Activated CD4-positive, alpha-beta T cell treated with anti-CD3 and anti-CD28 coated beads for 36 hours (primary cell): ENCODE measurements around the gene RFFL. TPM values are rescaled to one million over a fixed set of nuclear protein-coding genes. Genes with fewer than 3 reads are reported as not detected.

ENCODE experiments used
- total RNA-seq, 2 experiments: library from RNA; stranded (reverse); gene quantifications; one replicate each; pipeline ENCODE4 v1.2.3, GENCODE V29; 2021

RFFL gene
- total RNA-seq, 2 experiments from 2014 or later: 19.2 to 22.9 TPM

Other genes with a start within 250 kb of the RFFL start
- gene CCT6B, start 102.2 kb downstream of the RFFL start, total RNA-seq: 1 to 10 TPM in 1 of 2 experiments, under 1 TPM in 1; 0.95 to 1.6 TPM
- 10 to 100 TPM; 20.0 TPM for gene ZNF830, start 102.2 kb downstream of the RFFL start, total RNA-seq
- gene LIG3, start 83.2 kb downstream of the RFFL start, total RNA-seq: 10 to 100 TPM; 42.3 to 56.8 TPM
- 10 to 100 TPM; 19.9 to 31.8 TPM for gene RAD51D, start 56.2 kb upstream of the RFFL start, total RNA-seq
- gene FNDC8, start 57.9 kb upstream of the RFFL start, total RNA-seq: not detected
- gene NLE1, start 78.6 kb upstream of the RFFL start, total RNA-seq: 10 to 100 TPM; 38.1 to 40.6 TPM
- under 1 TPM in 1 of 2 experiments, not detected in 1; 0.07 TPM for gene UNC45B, start 84.1 kb upstream of the RFFL start, total RNA-seq
- not detected for gene SLC35G3, start 130.7 kb upstream of the RFFL start, total RNA-seq
- 10 to 100 TPM; 28.8 to 29.8 TPM for gene SLFN5, start 179.4 kb upstream of the RFFL start, total RNA-seq